HepG2 (cell line): ENCODE measurements around the gene ADAM22. TPM values are rescaled to one million over a fixed set of nuclear protein-coding genes. Genes with fewer than 3 reads are reported as not detected.
A peak's percentile ranks its signal among the peaks of the same experiment; 100 is the strongest.

Experiments
- ATF7 ChIP-seq, 2 experiments: fragments of 450-650 bp in 1 of 2; sonication (generic) in 1 of 2; formaldehyde crosslinking in 1 of 2; IDR thresholded peaks; 2 replicates each; pipeline versions ENCODE4 v1.4.0 to v1.6.1; 2016 to 2020; ENCODE audit warnings: antibody characterized with exemption in 1 of 2, mild to moderate bottlenecking in 1 of 2, missing genetic modification reagents in 1 of 2
- FOXP1 ChIP-seq, 2 experiments: fragments of 450-650 bp in 1 of 2; IDR thresholded peaks; 2 replicates each; pipeline ENCODE4 v1.6.1; 2017 to 2018; ENCODE audit warnings: antibody characterized with exemption in 1 of 2
- HDAC1 ChIP-seq: sonication (generic); formaldehyde crosslinking; IDR thresholded peaks from 2 replicates; pipeline ENCODE4 v1.5.1; 2020; ENCODE audit warnings: mild to moderate bottlenecking, missing genetic modification reagents
- HDAC6 ChIP-seq: fragments of 200-600 bp; sonication (generic); IDR thresholded peaks from 2 replicates; pipeline ENCODE4 v1.7.0; 2017; ENCODE audit warnings: mild to moderate bottlenecking, antibody characterized with exemption, low read length, low read depth
- KDM2A ChIP-seq: sonication (generic); formaldehyde crosslinking; IDR thresholded peaks from 2 replicates; pipeline ENCODE4 v1.4.0; 2020; ENCODE audit warnings: low read depth, missing genetic modification reagents, borderline replicate concordance
- KDM4B ChIP-seq: sonication (generic); formaldehyde crosslinking; IDR thresholded peaks from 2 replicates; pipeline ENCODE4 v1.4.0; 2020; ENCODE audit warnings: missing genetic modification reagents
- NCOA1 ChIP-seq: sonication (generic); formaldehyde crosslinking; IDR thresholded peaks from 2 replicates; pipeline ENCODE4 v1.9.0; 2021; ENCODE audit warnings: missing genetic modification reagents
- POGZ ChIP-seq: sonication (generic); formaldehyde crosslinking; IDR thresholded peaks from 2 replicates; pipeline ENCODE4 v1.4.0; 2020; ENCODE audit warnings: mild to moderate bottlenecking, missing genetic modification reagents
- RAD21 ChIP-seq: fragments of 450-650 bp; formaldehyde crosslinking; IDR thresholded peaks from 2 replicates; pipeline ENCODE4 v1.5.0; 2020; ENCODE audit warnings: mild to moderate bottlenecking
- SUZ12 ChIP-seq: fragments of 150-350 bp; IDR thresholded peaks from 2 replicates; pipeline ENCODE4 v1.6.1; 2014; ENCODE audit warnings: low read depth, low read length
- TFE3 ChIP-seq: IDR thresholded peaks from 2 replicates; pipeline ENCODE4 v1.6.1; 2016
- THAP11 ChIP-seq: IDR thresholded peaks from 2 replicates; pipeline ENCODE4 v1.6.1; 2016; ENCODE audit warnings: missing biosample characterization, missing genetic modification reagents
- ZFP62 ChIP-seq: sonication (generic); formaldehyde crosslinking; IDR thresholded peaks from 2 replicates; pipeline ENCODE4 v1.4.0; 2020; ENCODE audit warnings: missing genetic modification reagents
- ZKSCAN8 ChIP-seq: IDR thresholded peaks from 2 replicates; pipeline ENCODE4 v1.6.1; 2016; ENCODE audit warnings: borderline replicate concordance, missing genetic modification reagents, missing compliant biosample characterization
- ZMYM4 ChIP-seq: sonication (generic); formaldehyde crosslinking; IDR thresholded peaks from 2 replicates; pipeline ENCODE4 v1.8.1; 2023; ENCODE audit warnings: mild to moderate bottlenecking, missing genetic modification reagents
- ZNF207 ChIP-seq: fragments of 450-650 bp; IDR thresholded peaks from 2 replicates; pipeline ENCODE4 v1.6.1; 2016; ENCODE audit warnings: antibody characterized with exemption, borderline replicate concordance
- ZNF263 ChIP-seq: sonication (generic); formaldehyde crosslinking; IDR thresholded peaks from 2 replicates; pipeline ENCODE4 v1.4.0; 2020; ENCODE audit warnings: missing genetic modification reagents
- ZNF280D ChIP-seq: sonication (generic); formaldehyde crosslinking; IDR thresholded peaks from 2 replicates; pipeline ENCODE4 v1.5.1; 2020; ENCODE audit warnings: mild to moderate bottlenecking, missing genetic modification reagents
- ZNF382 ChIP-seq: sonication (generic); formaldehyde crosslinking; IDR thresholded peaks from 2 replicates; pipeline ENCODE4 v1.5.0; 2020; ENCODE audit warnings: missing genetic modification reagents, mild to moderate bottlenecking, borderline replicate concordance
- ZNF547 ChIP-seq: sonication (generic); formaldehyde crosslinking; IDR thresholded peaks from 2 replicates; pipeline ENCODE4 v1.5.1; 2020; ENCODE audit warnings: mild to moderate bottlenecking, missing genetic modification reagents
- ZNF607 ChIP-seq: sonication (generic); formaldehyde crosslinking; IDR thresholded peaks from 2 replicates; pipeline ENCODE4 v1.5.1; 2020; ENCODE audit warnings: missing genetic modification reagents, mild to moderate bottlenecking, borderline replicate concordance
- ZNF614 ChIP-seq: IDR thresholded peaks from 2 replicates; pipeline ENCODE4 v1.6.1; 2018; ENCODE audit warnings: missing biosample characterization, missing genetic modification reagents, inconsistent platforms, borderline replicate concordance
- ZNF710 ChIP-seq: sonication (generic); formaldehyde crosslinking; IDR thresholded peaks from 2 replicates; pipeline ENCODE4 v1.5.0; 2020; ENCODE audit warnings: mild to moderate bottlenecking, missing genetic modification reagents, borderline replicate concordance
- ZSCAN31 ChIP-seq: sonication (generic); formaldehyde crosslinking; IDR thresholded peaks from 2 replicates; pipeline ENCODE4 v1.5.0; 2020; ENCODE audit warnings: low read depth, mild to moderate bottlenecking, missing genetic modification reagents
- polyA plus RNA-seq, 8 experiments: library from polyadenylated mRNA; depleted of rRNA in 3 of 8; stranded (reverse) in 7 of 8; unstranded in 1 of 8; fragments of >200 nt; fragmentation: Illumina TruSeq in 4 of 8; extraction: Trizol in 4 of 8; gene quantifications; 2 replicates each; pipeline versions ENCODE4 v1.2.1 to v1.2.3, GENCODE V29; 2011 to 2016; ENCODE audit warnings: low read depth in 4 of 8, missing spikeins in 1 of 8, mixed read lengths in 1 of 8; ENCODE audit not compliant: insufficient read depth in 1 of 8
- total RNA-seq, 5 experiments: library from RNA; depleted of rRNA; stranded (reverse); fragments of >200 nt; fragmentation: Illumina TruSeq; extraction: Trizol; gene quantifications; 2 replicates each; pipeline ENCODE4 v1.2.3, GENCODE V29; 2016; ENCODE audit warnings: low read depth in 1 of 5

Gene ADAM22
- total and polyA plus RNA-seq, 2 of the 13 experiments (the other 11 are each of a cell fraction or from before 2014, with no cell fraction given) = 1.9 to 6.7 TPM

- TF ChIP-seq KDM4B (no peak), THAP11 (CRISPR knock-in tag) (no peak), ZSCAN31 (no peak), ZNF614 (CRISPR knock-in tag) (no peak), RAD21 (no peak), ZNF382 (CRISPR knock-in tag) (no peak), KDM2A (CRISPR knock-in tag) (no peak), ZNF280D (CRISPR knock-in tag) (no peak), POGZ (CRISPR knock-in tag) (peak; percentile 82), HDAC6 (no peak), ZMYM4 (peak; percentile 58), ZNF607 (CRISPR knock-in tag) (no peak), ZFP62 (CRISPR knock-in tag) (no peak), SUZ12 (no peak), ZNF547 (CRISPR knock-in tag) (no peak), ZNF710 (CRISPR knock-in tag) (no peak), ZKSCAN8 (CRISPR knock-in tag) (no peak), FOXP1 (IDR thresholded peaks at IDR 0.05) (no peak), FOXP1 (CRISPR knock-in tag; IDR thresholded peaks at IDR 0.05) (peak; percentile 48; the same call in 1 of the 2 replicates), TFE3 (CRISPR knock-in tag) (no peak), NCOA1 (CRISPR knock-in tag) (no peak), ATF7 (IDR thresholded peaks at IDR 0.05) (no peak), ATF7 (CRISPR knock-in tag; IDR thresholded peaks at IDR 0.05) (no peak), ZNF263 (CRISPR knock-in tag) (no peak), HDAC1 (no peak), ZNF207 (no peak)
Observed at GRCh38 chr7:88105231-88105630, 171.2 kb downstream of the ADAM22 start (continued).
